OCI-LY7 (cell line): ENCODE measurements around the gene ACBD6.

Experiments used
- CTCF ChIP-seq: fragments of 200-600 bp; sonication (generic); conservative IDR thresholded peaks from 2 replicates; pipeline ENCODE4 v1.5.1; 2014; ENCODE audit warnings: mild to moderate bottlenecking, antibody characterized with exemption, low read length, moderate library complexity, mixed read lengths
- EZH2phosphoT487 ChIP-seq: fragments of 200-600 bp; sonication (generic); IDR thresholded peaks from 2 replicates; pipeline ENCODE4 v1.6.1; 2018; ENCODE audit warnings: low read depth, borderline replicate concordance, mild to moderate bottlenecking, mixed run types, antibody characterized with exemption, low read length, moderate library complexity, mixed read lengths

GRCh38 chr1:180286417-180286816 lies 216.0 kb downstream of the ACBD6 start:
- no peak for TF ChIP-seq CTCF
- TF ChIP-seq EZH2phosphoT487: no peak
